ENCODE data around the gene ELF1.

- TF ChIP-seq, protein P1, sequence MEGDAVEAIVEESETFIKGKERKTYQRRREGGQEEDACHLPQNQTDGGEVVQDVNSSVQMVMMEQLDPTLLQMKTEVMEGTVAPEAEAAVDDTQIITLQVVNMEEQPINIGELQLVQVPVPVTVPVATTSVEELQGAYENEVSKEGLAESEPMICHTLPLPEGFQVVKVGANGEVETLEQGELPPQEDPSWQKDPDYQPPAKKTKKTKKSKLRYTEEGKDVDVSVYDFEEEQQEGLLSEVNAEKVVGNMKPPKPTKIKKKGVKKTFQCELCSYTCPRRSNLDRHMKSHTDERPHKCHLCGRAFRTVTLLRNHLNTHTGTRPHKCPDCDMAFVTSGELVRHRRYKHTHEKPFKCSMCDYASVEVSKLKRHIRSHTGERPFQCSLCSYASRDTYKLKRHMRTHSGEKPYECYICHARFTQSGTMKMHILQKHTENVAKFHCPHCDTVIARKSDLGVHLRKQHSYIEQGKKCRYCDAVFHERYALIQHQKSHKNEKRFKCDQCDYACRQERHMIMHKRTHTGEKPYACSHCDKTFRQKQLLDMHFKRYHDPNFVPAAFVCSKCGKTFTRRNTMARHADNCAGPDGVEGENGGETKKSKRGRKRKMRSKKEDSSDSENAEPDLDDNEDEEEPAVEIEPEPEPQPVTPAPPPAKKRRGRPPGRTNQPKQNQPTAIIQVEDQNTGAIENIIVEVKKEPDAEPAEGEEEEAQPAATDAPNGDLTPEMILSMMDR (IDR thresholded peaks at IDR 0.05) = no peak
- no peak for TF ChIP-seq POLR2A (IDR thresholded peaks at IDR 0.05)
Observed at GRCh38 chr13:40981949-40982348, 37.2 kb downstream of the ELF1 start.

Data from uterus (tissue), 2 donors.